ENCODE data around the gene SLC6A17. TPM values are rescaled to one million over a fixed set of nuclear protein-coding genes. Genes with fewer than 3 reads are reported as not detected.

The SLC6A17 gene
- total RNA-seq, 1 donor from 2014 or later = 13.9 TPM

DNA sequence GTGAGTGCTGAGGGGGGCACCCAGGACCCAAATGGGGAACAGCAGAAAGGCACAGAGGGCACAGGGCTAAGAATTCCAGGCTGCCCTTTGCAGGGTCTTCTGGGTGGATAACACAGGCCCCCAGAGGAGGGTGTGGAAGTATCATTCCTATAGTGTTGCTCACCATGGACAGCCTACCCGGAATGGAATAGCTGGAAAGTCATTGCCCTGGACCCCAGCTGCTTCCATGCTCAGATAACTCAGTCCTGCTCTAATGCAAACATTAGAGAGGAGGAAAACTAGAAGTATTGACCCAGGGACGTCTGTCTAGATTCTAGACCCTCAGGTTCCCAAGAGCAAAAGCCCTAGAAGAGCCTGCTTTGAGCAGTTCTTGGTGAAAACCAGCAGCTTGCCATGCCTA, 24.7 kb downstream of the SLC6A17 start:
- no peak for DNase-seq

DNA sequence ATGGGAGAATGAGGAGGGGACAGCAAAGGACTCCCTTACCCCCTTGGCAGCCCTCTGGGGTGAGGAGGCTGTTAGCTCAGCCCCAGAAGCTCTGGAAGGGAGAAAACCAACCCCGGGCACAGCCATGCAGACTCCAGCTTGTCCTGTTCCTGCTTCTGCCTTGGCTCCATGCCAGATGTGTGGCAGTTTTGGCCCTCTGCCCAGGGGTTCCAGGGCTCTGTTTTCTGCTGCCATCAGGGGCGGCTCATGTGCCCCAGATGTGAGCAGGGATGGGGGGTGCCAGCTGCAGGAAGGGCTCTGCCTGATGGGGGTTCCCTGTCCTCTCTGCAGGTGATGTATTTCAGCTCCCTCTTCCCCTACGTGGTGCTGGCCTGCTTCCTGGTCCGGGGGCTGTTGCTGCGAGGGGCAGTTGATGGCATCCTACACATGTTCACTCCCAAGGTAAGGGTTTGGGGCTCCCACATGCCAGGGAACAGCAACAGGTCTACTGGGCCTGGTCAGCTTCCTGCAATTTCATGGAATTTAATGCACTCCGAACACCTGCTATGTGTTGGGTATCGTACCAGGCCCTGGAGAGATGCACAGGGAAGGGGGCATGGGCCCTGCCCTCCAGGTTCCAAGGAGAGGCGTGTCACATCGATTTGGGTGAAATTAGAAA, 26.1 kb downstream of the SLC6A17 start:
- DNase-seq = no peak

DNA sequence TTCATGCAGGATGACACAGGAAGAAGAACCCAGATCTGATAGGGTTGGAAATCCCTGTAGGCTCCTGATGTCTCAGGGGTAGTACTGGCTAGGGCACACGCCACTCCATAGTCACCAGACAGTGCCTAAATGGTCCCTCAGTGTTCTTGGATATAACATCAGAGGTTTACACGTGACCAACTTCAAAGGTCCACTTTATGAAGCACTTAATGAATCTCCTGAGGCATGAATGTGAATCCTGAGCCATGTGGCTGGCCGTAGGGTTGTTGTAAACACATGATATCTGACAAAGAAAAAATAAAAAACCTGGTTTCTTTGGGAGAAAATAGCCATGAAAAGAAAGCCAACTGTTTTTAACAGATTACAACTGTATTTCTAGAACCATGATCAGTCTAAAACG, 27.5 kb downstream of the SLC6A17 start:
- DNase-seq = no peak

DNA sequence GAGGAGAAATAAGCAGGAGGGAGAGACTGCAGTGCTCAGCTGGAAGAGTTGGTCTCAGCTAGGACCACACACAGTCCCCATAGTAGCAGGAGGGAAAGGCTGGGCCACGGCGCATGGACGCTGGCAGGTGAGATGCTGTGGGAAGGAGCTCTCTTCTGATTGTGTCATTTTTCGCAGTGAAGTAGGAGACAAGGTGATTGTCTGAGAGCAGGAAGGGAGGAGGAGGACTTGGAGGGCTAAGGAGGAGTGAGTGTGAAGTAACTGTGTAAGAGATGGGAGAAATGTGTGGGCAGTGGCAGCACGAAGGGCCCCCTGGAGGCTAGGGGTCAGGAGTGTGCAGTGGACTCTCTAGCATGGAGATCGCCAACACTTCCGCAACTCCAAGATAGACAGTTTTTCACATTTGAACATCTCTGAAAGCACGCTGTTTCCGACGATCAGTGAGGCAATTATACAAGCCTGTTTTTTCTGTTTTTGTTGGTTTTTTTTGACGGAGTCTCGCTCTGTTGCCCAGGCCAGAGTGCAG, 33.4 kb downstream of the SLC6A17 start:
- no peak for DNase-seq

- no peak for DNase-seq
Observed at GRCh38 chr1:110184446-110184845, 34.2 kb downstream of the SLC6A17 start.

DNA sequence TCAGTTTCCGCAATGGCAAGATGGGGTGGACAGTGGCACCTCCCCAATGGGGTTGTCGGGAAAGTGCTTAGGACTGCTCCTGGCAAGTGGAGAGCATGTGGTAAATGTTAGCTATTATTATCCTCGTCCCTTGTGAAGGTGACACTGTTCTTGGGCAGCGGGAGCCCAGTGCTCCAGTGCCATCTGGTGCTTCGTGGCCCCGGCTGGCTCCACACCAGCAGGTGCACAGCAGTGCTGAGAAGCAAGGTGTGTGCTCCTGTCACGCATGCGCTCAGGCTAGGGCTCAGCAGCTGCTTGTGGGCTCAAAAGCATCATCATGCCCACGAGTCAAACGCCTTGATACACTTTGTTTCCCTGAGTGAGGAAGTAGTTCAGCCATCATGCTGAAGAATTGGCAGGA, 34.9 kb downstream of the SLC6A17 start:
- DNase-seq = no peak

DNA sequence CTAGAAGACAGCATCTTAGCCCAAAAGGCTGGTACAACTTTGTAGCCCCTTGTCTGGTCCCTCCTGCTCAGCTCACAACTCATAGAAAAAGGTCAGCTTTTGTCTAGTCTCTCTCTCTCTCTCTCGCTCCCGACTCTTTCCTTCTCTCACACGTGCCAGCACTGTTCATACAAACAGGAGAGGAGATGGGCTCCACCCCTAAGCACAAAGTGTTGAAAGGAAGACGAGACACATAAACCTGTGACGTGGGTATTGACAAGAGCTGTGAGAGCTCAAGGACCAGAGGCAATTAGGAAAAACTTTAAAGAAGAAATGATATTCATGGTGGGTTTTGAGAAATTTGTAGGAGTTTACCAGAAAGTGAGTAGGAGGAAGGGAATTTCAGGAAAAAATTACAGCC, 36.3 kb downstream of the SLC6A17 start:
- no peak for DNase-seq

DNA sequence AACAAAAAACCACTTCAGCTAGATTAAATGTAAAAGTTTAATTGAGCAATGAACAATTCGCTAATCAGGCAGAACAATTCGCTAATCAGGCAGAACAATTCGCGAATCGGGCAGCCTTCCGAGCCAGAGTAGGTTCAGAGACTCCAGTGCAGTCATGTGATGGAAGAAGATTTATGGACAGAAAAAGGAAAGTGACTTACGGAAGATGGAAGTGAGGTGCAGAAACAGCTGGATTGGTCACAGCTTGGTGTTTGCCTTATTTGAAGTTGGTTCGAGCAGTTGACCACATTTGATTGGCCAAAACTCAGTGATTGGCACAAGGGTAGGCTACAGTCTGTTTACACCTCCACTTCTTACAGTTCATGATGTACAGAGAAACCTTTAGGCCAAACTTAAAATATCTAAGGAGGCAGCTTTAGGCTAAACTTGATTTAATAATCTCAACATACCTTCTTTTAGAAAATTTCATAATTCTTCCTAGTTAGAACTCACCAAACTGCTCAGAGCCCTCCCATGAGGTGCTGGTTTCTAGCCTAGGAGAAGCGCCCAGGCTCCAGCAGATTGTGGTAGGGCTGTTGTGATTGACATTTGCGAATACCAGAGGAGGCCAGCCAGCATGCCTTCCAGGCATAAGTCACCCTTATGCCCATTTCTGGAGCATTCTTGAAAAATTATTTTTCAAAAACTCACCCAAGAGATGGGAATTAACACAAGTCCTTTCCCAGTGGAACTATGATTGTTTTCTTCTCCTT, 37.0 kb downstream of the SLC6A17 start:
- no peak for DNase-seq

- no peak for DNase-seq
Observed at GRCh38 chr1:110188035-110188618, 37.8 kb downstream of the SLC6A17 start.

- DNase-seq = no peak
Observed at GRCh38 chr1:110189181-110189580, 38.9 kb downstream of the SLC6A17 start.

DNA sequence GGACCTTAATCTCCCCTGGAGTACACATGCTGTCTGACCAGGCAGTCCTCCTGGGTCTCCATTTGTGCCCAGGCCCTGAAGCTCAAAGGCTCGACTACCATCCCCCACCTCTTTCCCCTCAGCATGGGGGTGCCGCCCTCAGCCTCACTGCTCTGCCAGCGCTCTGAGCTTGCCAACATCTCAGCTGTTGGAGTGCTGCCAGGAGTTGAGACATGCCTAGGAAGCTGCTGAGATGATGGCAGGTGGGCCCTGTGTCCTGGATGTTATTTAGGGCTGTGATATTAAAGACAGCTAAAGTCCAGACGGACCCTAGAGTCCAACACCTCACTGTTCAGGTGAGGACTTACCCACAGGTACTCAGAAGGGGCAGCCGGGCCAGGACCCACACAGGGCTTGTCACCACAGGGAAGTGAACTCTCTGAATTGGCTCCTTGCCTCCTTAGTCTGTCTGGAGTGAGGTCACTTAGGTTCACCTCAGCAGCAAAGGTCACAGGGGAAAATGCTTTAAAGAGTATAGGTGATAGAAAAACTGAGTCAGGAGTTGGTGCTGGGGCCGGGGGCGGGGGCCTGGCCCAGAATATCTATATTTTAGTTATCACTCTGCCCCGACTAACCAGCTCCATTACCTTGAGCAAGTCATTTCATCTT, 40.1 kb downstream of the SLC6A17 start:
- no peak for DNase-seq

DNA sequence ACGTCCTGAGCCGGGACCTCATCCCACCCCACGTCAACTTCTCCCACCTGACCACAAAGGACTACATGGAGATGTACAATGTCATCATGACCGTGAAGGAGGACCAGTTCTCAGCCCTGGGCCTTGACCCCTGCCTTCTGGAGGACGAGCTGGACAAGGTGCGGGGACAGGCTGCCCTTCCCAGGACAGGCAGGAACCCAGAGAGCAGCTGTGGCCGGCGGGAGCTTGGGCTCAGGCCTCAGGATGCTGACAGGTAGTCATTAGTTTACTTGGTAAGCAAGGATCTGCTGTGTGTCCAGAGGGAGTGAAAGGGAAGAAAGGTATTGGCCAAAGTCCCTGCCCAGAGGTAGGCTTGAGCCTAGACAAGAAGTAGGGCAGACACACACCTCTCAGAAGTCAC, 42.2 kb downstream of the SLC6A17 start:
- DNase-seq = no peak

GRCh38 chr1:110195196-110195595, 44.9 kb downstream of the SLC6A17 start:
- no peak for DNase-seq

- no peak for DNase-seq
Observed at GRCh38 chr1:110196917-110197765, 46.8 kb downstream of the SLC6A17 start.

- no peak for DNase-seq
Observed at GRCh38 chr1:110197905-110198629, 47.8 kb downstream of the SLC6A17 start.

DNA sequence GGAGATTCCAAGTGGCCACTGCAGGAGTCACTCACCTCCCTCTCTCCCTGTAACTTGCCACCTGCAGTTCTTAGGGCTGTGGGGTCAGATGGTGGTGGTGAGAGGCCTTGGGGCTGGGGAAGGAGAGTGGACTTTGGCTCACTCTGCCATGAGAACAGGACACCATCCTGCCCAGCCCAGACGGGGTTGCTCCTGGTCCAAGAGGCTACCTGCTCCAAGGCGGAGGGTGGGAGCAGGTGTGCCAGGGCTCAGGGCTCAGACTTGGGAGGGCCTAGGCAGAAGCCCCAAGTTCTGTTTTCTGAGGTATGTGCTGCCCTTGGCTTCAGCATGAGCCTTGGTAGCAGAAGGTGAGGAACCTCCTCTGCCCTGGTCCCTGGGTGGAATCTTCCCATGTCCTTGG, 48.5 kb downstream of the SLC6A17 start:
- no peak for DNase-seq

DNA sequence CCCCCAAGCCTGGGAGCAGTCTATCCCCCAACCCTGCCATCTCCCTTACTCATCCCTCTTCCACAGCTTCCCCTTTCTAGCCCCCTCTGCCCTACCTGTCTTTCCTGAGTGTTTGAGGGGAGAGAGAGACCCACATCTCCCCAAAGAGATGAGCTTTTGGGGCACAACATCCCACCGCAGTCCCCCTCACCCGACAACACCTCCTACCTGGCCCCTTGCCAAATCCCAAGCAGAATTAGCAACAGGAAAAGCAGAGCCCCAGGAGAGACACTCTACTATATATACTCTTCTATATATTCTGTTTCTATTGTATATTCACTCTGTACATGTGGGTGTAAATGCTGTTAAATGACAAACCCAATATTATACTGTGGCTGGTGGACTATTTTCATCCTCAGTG, 49.9 kb downstream of the SLC6A17 start:
- DNase-seq = no peak

GRCh38 chr1:110200666-110201065, 50.4 kb downstream of the SLC6A17 start:
- DNase-seq = peak; percentile 81

- DNase-seq = no peak
Observed at GRCh38 chr1:110201157-110201825, 51.0 kb downstream of the SLC6A17 start.

- DNase-seq = no peak
Observed at GRCh38 chr1:110203021-110203661, 52.8 kb downstream of the SLC6A17 start.

Measured in occipital lobe (tissue), 2 donors.